RPMI8226 (cell line): ENCODE measurements around the gene MYOG.
A peak's percentile ranks its signal among the peaks of the same experiment; 100 is the strongest.

Experiments used
- DNase-seq: peaks from one replicate; pipeline ENCODE4 v3.0.0-alpha.2; 2015

The MYOG gene

GRCh38 chr1:203045821-203046594, 39.8 kb downstream of the MYOG start:
- DNase-seq = no peak

GRCh38 chr1:203045336-203045735, 40.5 kb downstream of the MYOG start:
- no peak for DNase-seq

GRCh38 chr1:203044546-203045250, 41.1 kb downstream of the MYOG start:
- DNase-seq = no peak

- DNase-seq = no peak
Measured at GRCh38 chr1:203043830-203044545, 41.8 kb downstream of the MYOG start.

- no peak for DNase-seq
Measured at GRCh38 chr1:203041351-203041932, 44.4 kb downstream of the MYOG start.

- DNase-seq = no peak
Measured at GRCh38 chr1:203040513-203041275, 45.1 kb downstream of the MYOG start.

GRCh38 chr1:203039609-203040512, 46.0 kb downstream of the MYOG start:
- DNase-seq = peak; percentile 18

GRCh38 chr1:203038891-203039608, 46.8 kb downstream of the MYOG start:
- peak; percentile 79 for DNase-seq

- peak; percentile 91 for DNase-seq
Measured at GRCh38 chr1:203038217-203038741, 47.5 kb downstream of the MYOG start.

- peak; percentile 16 for DNase-seq
Measured at GRCh38 chr1:203037509-203038190, 48.2 kb downstream of the MYOG start.

- DNase-seq = no peak
Measured at GRCh38 chr1:203036537-203036936, 49.3 kb downstream of the MYOG start.

- DNase-seq = no peak
Measured at GRCh38 chr1:203036135-203036534, 49.7 kb downstream of the MYOG start.

GRCh38 chr1:203035111-203036000, 50.5 kb downstream of the MYOG start:
- DNase-seq = no peak

- no peak for DNase-seq
Measured at GRCh38 chr1:203034422-203035110, 51.2 kb downstream of the MYOG start.

GRCh38 chr1:203033917-203034316, 51.9 kb downstream of the MYOG start:
- no peak for DNase-seq

GRCh38 chr1:203033287-203033686, 52.5 kb downstream of the MYOG start:
- DNase-seq = peak; percentile 36
